Right cardiac atrium (tissue), 5 donors: Measurements from ENCODE around the gene C9orf78. TPM values are rescaled to one million over a fixed set of nuclear protein-coding genes. Genes with fewer than 3 reads are reported as not detected.

ENCODE experiments used
- ATAC-seq, 2 donors: fragments of 200-7000 bp; cut with Tn5 transposase; one replicate each; pipeline versions ENCODE4 v1.8.0 to v1.9.1; 2020; ENCODE audit warnings: moderate library complexity in 2 of 2, mild to moderate bottlenecking in 1 of 2
- DNase-seq, 3 donors: peaks; one replicate each; pipeline ENCODE4 v3.0.0-alpha.2; 2020
- H3K27ac ChIP-seq: one replicate; pipeline ENCODE4 v1.5.1; 2013; ENCODE audit warnings: mild to moderate bottlenecking, low read length, control low read depth, moderate library complexity
- H3K27me3 ChIP-seq: one replicate; pipeline ENCODE4 v1.6.1; 2013; ENCODE audit not compliant: control insufficient read depth, insufficient read depth
- H3K4me1 ChIP-seq: one replicate; pipeline ENCODE4 v1.6.1; 2013; ENCODE audit warnings: low read length; ENCODE audit not compliant: control insufficient read depth, insufficient read depth
- H3K4me3 ChIP-seq: one replicate; pipeline ENCODE4 v1.5.1; 2013; ENCODE audit warnings: low read length, control low read depth
- H3K9me3 ChIP-seq: one replicate; pipeline ENCODE4 v1.6.1; 2013; ENCODE audit warnings: low read length; ENCODE audit not compliant: control insufficient read depth
- WGBS: extraction: QIAGEN DNeasy Blood & Tissue Kit; methylation state at CpG from one replicate; pipeline ENCODE4 v1.1.7; 2013; 5-methylcytosine and 5-hydroxymethylcytosine counted together
- intact Hi-C, 4 donors: fragments of 100-400 bp; cut with DNase I; formaldehyde crosslinking; loops; one replicate each; pipeline versions ENCODE4 v1.11.0 to v1.14.0; 2022 to 2023
- polyA plus RNA-seq: library from polyadenylated mRNA; stranded (reverse); fragments of 200-250 nt; gene quantifications from one replicate; pipeline ENCODE4 v1.2.3, GENCODE V29; 2013
- total RNA-seq, 4 donors: library from RNA; stranded (reverse); fragmentation: NEBNext Ultra II Directional; extraction: Animal tissue kit (Norgen Biotek cat#: 25700); gene quantifications; one replicate each; pipeline ENCODE4 v1.2.1, GENCODE V29; 2021
- donor health status: healthy with polysubstance abuse.
- donor health status: DM: no; HTN: yes; CAD: no.
- donor health status: DM: no; HTN: no; CAD: no.
- donor health status: DM: no; HTN: yes; CAD: no; lungs with severe emphysema.
- donor health status: DM: yes; HTN: yes; CAD: no.

Gene C9orf78
- total and polyA plus RNA-seq, 5 donors: 31.9 to 55.9 (median 34.4) TPM

DNA sequence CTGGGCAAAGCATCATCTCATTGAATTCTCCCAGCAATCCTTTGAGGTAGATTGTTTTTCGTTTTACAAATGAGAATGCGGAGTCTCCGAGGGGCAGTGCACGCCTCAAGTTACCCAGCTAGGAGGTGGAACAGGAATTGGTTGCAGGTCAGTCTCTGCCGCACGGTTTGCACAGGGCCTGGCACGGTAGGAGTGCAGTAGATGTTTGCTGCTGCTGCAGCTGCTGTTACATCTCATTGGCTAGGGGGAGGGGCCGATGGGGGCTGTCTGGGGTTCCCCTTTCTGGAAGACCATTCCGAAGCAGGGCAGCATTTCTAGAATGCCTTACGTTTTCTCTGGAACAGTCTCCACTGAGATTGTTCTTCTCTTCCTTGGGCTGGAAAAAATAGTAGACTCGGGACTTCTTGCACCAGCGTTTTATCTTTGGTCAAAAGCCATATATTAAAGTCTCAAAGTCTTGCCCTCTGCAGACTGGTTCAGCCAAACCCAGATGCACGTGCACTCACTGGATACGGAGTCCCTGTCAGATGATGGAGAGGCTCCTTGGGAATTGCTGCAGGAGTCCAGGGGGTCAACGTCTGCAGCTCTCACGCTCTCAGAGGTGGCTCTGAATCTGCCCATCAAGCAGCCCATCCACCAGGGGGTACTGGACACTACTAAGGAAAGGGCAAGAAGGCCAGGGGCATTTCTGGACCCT lies 1.4 kb upstream of the C9orf78 start:
- Histone ChIP-seq H3K4me1 (peaks cover 3% of the 10 kb centered on the region), H3K27me3 (no peaks in the 10 kb centered on the region), H3K9me3 (no peaks in the 10 kb centered on the region), H3K4me3 (peak overlapping the region; percentile 82), H3K27ac (no peak overlapping the region)
- DNase-seq (peak in 1 of 3 donors; percentile 64), ATAC-seq (no peak)
- WGBS: 39% methylated on average over 16 of the region's 16 CpGs
- intact Hi-C loops: no loop called here

DNA sequence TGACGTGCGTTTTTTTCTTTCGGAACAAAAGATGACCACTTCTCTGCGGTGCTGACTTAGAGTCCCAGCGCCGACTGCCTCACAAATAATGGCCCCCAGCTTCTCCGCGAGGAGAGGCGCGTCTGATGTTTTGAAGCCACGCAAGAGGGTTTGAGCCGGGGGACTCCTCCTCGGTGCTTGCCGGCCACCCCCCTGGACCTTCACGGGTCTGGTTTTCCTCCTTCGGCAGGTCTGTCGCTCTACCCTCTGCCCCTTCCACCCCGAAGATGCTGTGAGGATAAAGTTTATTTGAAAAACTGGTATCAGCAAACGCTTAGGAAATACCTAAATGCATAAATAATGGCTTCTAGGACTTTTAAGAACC lies 767 bp upstream of the C9orf78 start:
- intact Hi-C loops: no loop called here
- Histone ChIP-seq H3K27me3 (no peaks in the 10 kb centered on the region), H3K27ac (no peak overlapping the region), H3K4me3 (peak overlapping the region; percentile 82), H3K4me1 (peaks cover 3% of the 10 kb centered on the region), H3K9me3 (no peaks in the 10 kb centered on the region)
- WGBS: under 1% methylated on average over 19 of the region's 19 CpGs
- no peak for ATAC-seq
- no peak for DNase-seq

DNA sequence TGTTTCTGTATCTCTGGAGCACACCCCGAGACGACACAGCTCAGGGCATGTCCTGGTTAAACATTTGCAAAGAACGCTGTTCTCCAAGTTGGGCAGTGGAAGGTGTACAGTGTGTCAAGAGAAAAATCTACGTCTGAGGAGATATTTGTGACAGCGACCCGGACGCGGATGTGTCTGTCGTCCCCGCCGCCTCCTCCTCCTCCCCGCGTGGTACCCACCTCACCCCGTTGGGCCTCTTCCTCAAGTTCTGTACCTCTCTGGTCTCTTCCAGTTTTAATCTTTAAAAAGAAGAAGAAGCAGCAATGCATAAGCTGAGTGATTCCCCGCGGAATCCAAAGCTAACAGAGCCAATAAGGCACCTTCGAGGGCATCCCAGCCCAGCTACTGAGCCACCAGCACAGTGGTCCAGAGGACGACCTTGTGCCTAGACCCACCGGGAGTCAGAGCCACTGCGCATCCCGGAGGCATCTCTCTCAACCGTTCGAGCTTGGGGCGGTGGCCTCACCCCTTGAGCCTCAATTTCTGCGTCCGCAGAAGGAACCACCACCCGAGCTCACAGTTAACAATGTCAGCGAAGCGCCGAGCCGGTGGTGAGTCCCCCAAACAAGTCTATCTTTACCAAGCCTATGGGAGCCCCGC lies 467 bp downstream of the C9orf78 start:
- Histone ChIP-seq H3K27me3 (no peaks in the 10 kb centered on the region), H3K4me3 (peak overlapping the region; percentile 74), H3K9me3 (no peaks in the 10 kb centered on the region), H3K4me1 (peaks cover 3% of the 10 kb centered on the region), H3K27ac (peak overlapping the region; percentile 45)
- DNase-seq (peak in 1 of 3 donors; percentile 63), ATAC-seq (peak; percentile 13 to 38)
- intact Hi-C loops: no loop called here
- WGBS: 3% methylated on average over 32 of the region's 32 CpGs

DNA sequence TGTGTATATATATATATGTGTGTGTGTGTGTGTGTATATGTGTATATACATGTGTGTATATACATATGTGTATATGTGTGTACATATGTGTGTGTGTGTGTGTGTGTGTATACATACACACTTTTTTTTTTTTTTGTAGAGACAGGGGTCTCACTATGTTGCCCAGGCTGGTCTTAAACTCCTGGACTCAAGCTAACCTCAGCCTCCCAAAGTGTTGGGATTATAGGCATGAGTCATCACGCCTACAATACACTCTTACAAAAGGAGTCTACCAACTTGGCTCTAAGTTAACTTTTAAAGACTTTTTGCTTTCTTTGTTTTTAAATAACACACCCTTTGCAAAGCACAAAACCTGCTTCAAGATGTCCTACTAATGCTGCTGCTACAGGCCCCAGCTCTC lies 2.1 kb downstream of the C9orf78 start:
- Histone ChIP-seq H3K4me3 (no peak overlapping the region), H3K27me3 (no peaks in the 10 kb centered on the region), H3K9me3 (no peaks in the 10 kb centered on the region), H3K27ac (no peak overlapping the region), H3K4me1 (peaks cover 3% of the 10 kb centered on the region)
- DNase-seq: no peak
- 96% methylated on average over 1 of the region's 1 CpG for whole genome bisulfite sequencing
- intact Hi-C loops: no loop called here
- no peak for ATAC-seq

DNA sequence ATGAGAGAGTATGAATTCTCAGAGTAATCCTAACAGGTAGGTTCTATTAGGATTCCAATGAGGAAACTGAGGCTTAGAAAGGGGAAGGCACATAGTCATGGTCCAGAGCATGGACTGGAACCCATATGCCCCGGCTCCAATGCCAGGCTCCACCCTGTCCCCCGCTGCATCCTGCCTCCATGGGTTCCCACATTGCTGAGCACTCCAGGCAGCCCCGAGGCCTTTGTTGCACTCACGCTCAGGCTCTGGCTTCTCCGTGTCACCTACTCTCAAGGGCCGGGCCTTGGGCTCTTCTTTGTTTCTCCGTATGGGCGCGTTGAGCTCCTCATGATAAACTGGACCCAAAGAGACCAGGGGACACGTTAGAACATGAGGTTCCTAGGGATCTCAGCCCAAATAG lies 6.1 kb downstream of the C9orf78 start:
- no peak for ATAC-seq
- peak in 1 of 3 donors; percentile 61 for DNase-seq
- Histone ChIP-seq H3K27me3 (no peaks in the 10 kb centered on the region), H3K27ac (no peak overlapping the region), H3K9me3 (no peaks in the 10 kb centered on the region), H3K4me3 (no peak overlapping the region), H3K4me1 (no peaks in the 10 kb centered on the region)
- WGBS: 92% methylated on average over 10 of the region's 10 CpGs
- intact Hi-C loops: no loop called here

DNA sequence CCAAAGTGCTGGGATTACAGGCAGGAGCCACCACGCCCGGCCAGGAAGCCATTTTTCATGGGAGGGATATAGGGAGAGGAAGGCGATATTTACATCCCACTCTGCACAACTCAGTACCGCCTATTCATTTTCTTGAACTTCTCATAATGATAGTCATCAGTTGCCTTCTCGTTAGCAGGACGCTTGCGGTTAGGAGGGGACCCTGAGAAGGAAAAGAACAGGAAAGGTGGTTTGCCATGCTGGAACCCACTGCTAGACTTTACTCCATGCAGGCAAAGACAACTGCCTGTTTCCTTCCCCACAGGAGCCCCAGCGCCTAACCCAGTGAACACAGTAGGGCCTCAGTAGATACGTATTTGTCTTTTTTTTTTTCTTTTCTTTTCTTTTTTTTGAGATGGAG lies 7.0 kb downstream of the C9orf78 start:
- DNase-seq (no peak), ATAC-seq (no peak)
- no peaks in the 10 kb centered on the region for H3K9me3 ChIP-seq
- H3K27ac ChIP-seq: no peak overlapping the region
- WGBS: 90% methylated on average over 9 of the region's 9 CpGs
- H3K4me1 ChIP-seq: no peaks in the 10 kb centered on the region
- no peaks in the 10 kb centered on the region for H3K27me3 ChIP-seq
- no peak overlapping the region for H3K4me3 ChIP-seq
- intact Hi-C loops: no loop called here

DNA sequence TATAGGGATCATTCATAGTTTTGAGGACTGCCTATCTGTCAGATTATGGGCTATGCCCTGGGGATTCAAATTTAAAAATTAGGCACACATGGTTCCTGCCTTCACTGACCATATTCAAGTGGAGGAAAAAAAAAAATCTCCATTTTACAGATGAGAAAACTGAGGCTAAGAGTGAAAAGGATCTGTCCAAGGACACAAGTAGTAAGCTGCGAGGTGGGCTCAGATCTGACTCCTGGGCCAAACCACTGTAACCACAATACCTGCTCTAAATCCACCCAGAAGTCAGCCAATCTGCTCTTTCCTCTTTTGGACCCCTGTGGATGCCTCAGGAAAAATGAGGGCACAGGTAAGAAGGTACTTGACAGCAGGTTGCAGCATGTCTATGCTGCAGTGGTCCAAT lies 8.3 kb downstream of the C9orf78 start:
- Histone ChIP-seq H3K27ac (no peak overlapping the region), H3K4me3 (no peak overlapping the region), H3K4me1 (no peaks in the 10 kb centered on the region), H3K27me3 (no peaks in the 10 kb centered on the region), H3K9me3 (no peaks in the 10 kb centered on the region)
- DNase-seq (no peak), ATAC-seq (no peak)
- WGBS: 94% methylated on average over 1 of the region's 1 CpG
- intact Hi-C loops: no loop called here

DNA sequence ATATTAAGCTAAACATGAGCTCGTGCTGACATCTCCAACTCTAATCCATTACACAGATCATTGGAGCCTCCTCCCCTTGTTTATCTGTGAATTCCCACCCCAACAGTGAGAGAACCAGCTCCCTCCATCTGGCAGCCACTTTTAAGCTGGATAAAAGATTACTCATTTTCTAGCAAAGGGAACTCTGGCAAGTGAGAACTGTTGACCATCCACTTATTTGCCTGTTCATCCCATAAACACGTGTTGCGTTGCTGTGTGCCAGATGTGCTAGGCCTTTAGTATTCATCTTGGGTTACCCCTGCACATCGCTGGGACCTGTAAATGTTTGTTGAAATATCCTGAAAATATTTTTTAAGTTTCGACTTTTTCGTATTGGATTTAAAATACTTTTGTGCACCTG lies 8.7 kb downstream of the C9orf78 start:
- no peaks in the 10 kb centered on the region for H3K4me1 ChIP-seq
- DNase-seq (no peak), ATAC-seq (no peak)
- H3K4me3 ChIP-seq: no peak overlapping the region
- no peaks in the 10 kb centered on the region for H3K9me3 ChIP-seq
- H3K27me3 ChIP-seq: no peaks in the 10 kb centered on the region
- WGBS: 86% methylated on average over 6 of the region's 6 CpGs
- no peak overlapping the region for H3K27ac ChIP-seq
- intact Hi-C loops: no loop called here

DNA sequence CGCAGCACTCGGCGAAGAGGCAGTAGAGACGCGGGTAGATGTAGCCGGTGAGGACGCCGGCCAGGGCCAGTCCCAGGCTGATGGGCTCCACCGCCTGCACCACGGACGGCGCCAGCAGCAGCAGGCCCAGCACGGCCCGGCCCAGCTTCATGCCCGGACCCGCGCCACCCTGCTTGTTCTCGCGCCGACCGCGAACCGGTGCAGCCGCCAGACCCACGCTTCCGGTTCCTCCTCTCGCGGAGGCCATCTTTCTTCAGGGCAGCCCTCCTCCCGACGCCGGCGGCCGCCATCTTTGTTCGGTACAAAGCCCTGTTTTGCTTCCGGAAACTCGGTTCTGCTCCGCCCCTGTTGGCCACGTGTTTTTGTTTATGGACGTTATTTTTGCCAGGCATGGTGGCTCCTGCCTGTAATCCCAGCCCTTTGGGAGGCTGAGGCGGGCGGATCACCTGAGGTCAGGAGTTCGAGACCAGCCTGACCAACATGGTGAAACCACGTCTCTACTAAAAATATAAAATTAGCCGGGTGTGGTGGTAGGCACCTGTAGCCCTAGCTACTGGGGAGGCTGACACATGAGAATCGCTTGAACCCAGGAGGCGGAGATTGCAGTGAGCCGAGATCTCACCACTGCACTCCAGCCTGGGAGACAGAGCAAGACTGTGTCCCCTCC lies 11.0 kb downstream of the C9orf78 start, which contains the start of gene TOR1A:
Gene TOR1A, minus strand, starts transcription at position 202 of the 667 bp plus-strand sequence. Its CDS starts 51 bp downstream, at position 151.
- 4% methylated on average over 47 of the region's 47 CpGs for WGBS

DNA sequence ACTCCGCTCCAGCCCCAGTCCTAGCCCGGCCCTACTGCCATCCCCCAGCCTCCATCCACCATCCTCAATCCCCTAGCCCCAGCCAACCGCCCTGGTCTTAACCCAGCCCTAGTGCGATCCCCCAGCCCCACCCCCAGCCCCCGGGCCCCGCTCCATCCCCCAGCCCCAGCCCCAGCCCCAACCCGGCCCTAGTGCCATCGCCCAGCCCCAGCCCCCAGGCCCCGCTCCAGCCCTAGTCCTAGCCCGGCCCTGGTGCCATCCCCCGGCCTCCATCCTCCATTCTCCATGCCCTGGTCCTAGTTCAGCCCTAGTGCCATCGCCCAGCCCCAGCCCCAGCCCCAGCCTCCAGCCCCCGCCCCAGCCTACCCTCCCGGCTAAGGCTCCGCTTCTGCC lies 11.5 kb downstream of the C9orf78 start:
- DNase-seq (no peak), ATAC-seq (peak; percentile 63 to 66)
- Histone ChIP-seq H3K4me1 (no peaks in the 10 kb centered on the region), H3K4me3 (peak overlapping the region; percentile 81), H3K27ac (no peak overlapping the region), H3K9me3 (no peaks in the 10 kb centered on the region), H3K27me3 (no peaks in the 10 kb centered on the region)
- intact Hi-C loops: no loop called here
- 2% methylated on average over 15 of the region's 15 CpGs for WGBS

More for the DNA sequence above, 11.0 kb downstream of the C9orf78 start, which contains the start of gene TOR1A:
- intact Hi-C loops: no loop called here
- peak; percentile 95 to 98 (median 98) for DNase-seq
- peak; percentile 96 to 97 for ATAC-seq
- Histone ChIP-seq H3K4me1 (no peaks in the 10 kb centered on the region), H3K9me3 (no peaks in the 10 kb centered on the region), H3K27me3 (no peaks in the 10 kb centered on the region), H3K4me3 (peak within 1 kb of the TSS; percentile 81), H3K27ac (no peak within 1 kb of the TSS)

DNA sequence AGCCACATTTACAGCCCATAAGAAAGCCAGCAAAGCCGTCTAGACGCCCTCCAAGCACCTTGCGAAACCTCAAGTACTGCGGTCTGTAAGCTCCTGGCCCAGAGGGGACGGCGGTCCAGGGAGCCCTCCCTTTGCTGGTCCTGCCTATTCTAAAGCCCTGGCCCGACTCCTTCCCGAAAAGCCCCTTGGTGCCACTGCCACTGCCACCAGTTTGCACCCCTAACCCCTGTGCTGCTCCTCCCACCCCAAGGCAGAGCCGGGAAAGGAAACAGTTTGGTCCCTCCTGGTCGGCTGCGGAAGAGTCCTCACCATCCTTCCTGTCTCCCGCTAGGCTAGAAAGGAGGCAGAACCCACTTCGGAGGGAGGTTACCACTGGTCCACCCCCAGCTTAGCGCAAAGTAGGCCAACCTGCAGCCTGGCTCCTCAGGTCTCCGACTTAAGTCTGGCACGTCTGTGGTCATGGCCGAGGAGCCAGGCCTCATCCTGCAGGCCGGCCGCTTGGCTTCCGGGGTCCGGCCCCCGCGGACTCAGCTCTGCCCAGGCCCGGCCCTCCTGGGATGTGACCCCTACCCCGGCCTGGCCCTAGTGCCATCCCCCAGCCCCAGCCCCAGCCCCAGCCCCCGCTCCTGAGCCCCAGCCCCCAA lies 12.1 kb downstream of the C9orf78 start:
- ATAC-seq (peak; percentile 38 to 52), DNase-seq (peak; percentile 33 to 68 (median 59))
- Histone ChIP-seq H3K9me3 (no peaks in the 10 kb centered on the region), H3K27me3 (no peaks in the 10 kb centered on the region), H3K27ac (no peak overlapping the region), H3K4me3 (peak overlapping the region; percentile 81), H3K4me1 (no peaks in the 10 kb centered on the region)
- 17% methylated on average over 26 of the region's 26 CpGs for WGBS
- intact Hi-C loops: no loop called here
